ENCODE measurements around the gene AMBP. TPM values are rescaled to one million over a fixed set of nuclear protein-coding genes. Genes with fewer than 3 reads are reported as not detected.

Gene AMBP
- total and polyA plus RNA-seq, 2 donors from 2014 or later, result 5.3 to 43.5 TPM

GRCh38 chr9:114116126-114116747 is 38.1 kb upstream of the AMBP start:
- Histone ChIP-seq H3K27me3 (ENCODE audit: control insufficient read depth, insufficient read depth, low read length) (no peaks in the 10 kb centered on the region), H3K9me3 (ENCODE audit: control insufficient read depth in 2 of 3, insufficient read depth in 1 of 3, low read length in 3 of 3) (no peaks in the 10 kb centered on the region), H3K4me3 (ENCODE audit: low read length in 3 of 3) (no peak overlapping the region), H3K27ac (ENCODE audit: low read depth in 2 of 2, low read length in 2 of 2) (no peak overlapping the region), H3K4me1 (ENCODE audit: control insufficient read depth in 2 of 3, insufficient read depth in 2 of 3, low read depth in 1 of 3, low read length in 3 of 3) (peaks cover 0 to 2% (median 0%) of the 10 kb centered on the region in 3 donors), H3K9ac (ENCODE audit: low read length in 3 of 3) (no peak overlapping the region), H3K36me3 (ENCODE audit: control insufficient read depth in 2 of 3, insufficient read depth in 3 of 3, low read length in 3 of 3) (no peaks in the 10 kb centered on the region)
- FAIRE-seq, result no peak
- TF ChIP-seq CTCF (IDR thresholded peaks at IDR 0.05; ENCODE audit: borderline replicate concordance, extremely low read depth, insufficient read depth), result no peak
- DNase-seq, result peak in 2 of 5 donors; percentile 37 to 49
- intact Hi-C loops (cut with DNase I), result no loop called here

- Histone ChIP-seq H3K4me1 (ENCODE audit: control insufficient read depth in 2 of 3, insufficient read depth in 2 of 3, low read depth in 1 of 3, low read length in 3 of 3) (peaks cover 0 to 2% (median 0%) of the 10 kb centered on the region in 3 donors), H3K9me3 (ENCODE audit: control insufficient read depth in 2 of 3, insufficient read depth in 1 of 3, low read length in 3 of 3) (no peaks in the 10 kb centered on the region), H3K9ac (ENCODE audit: low read length in 3 of 3) (no peak overlapping the region), H3K27ac (ENCODE audit: low read depth in 2 of 2, low read length in 2 of 2) (no peak overlapping the region), H3K4me3 (ENCODE audit: low read length in 3 of 3) (no peak overlapping the region), H3K36me3 (ENCODE audit: control insufficient read depth in 2 of 3, insufficient read depth in 3 of 3, low read length in 3 of 3) (no peaks in the 10 kb centered on the region), H3K27me3 (ENCODE audit: control insufficient read depth, insufficient read depth, low read length) (no peaks in the 10 kb centered on the region)
- intact Hi-C loops (cut with DNase I), result no loop called here
- DNase-seq (peak in 1 of 5 donors; percentile 44), FAIRE-seq (no peak)
- TF ChIP-seq CTCF (IDR thresholded peaks at IDR 0.05; ENCODE audit: borderline replicate concordance, extremely low read depth, insufficient read depth), result no peak
These were observed 37.6 kb upstream of the AMBP start for GRCh38 chr9:114115654-114116125.

GRCh38 chr9:114114364-114114763 is 36.3 kb upstream of the AMBP start:
- FAIRE-seq (no peak), DNase-seq (no peak)
- Histone ChIP-seq H3K4me1 (ENCODE audit: control insufficient read depth in 2 of 3, insufficient read depth in 2 of 3, low read depth in 1 of 3, low read length in 3 of 3) (peaks cover 0 to 2% (median 0%) of the 10 kb centered on the region in 3 donors), H3K9me3 (ENCODE audit: control insufficient read depth in 2 of 3, insufficient read depth in 1 of 3, low read length in 3 of 3) (no peaks in the 10 kb centered on the region), H3K4me3 (ENCODE audit: low read length in 3 of 3) (no peak overlapping the region), H3K36me3 (ENCODE audit: control insufficient read depth in 2 of 3, insufficient read depth in 3 of 3, low read length in 3 of 3) (no peaks in the 10 kb centered on the region), H3K9ac (ENCODE audit: low read length in 3 of 3) (no peak overlapping the region), H3K27ac (ENCODE audit: low read depth in 2 of 2, low read length in 2 of 2) (no peak overlapping the region), H3K27me3 (ENCODE audit: control insufficient read depth, insufficient read depth, low read length) (no peaks in the 10 kb centered on the region)
- intact Hi-C loops (cut with DNase I), result no loop called here
- TF ChIP-seq CTCF (IDR thresholded peaks at IDR 0.05; ENCODE audit: borderline replicate concordance, extremely low read depth, insufficient read depth), result no peak

All from kidney (tissue), 14 donors.